ENCODE results near the gene HOXB8. TPM values are rescaled to one million over a fixed set of nuclear protein-coding genes. Genes with fewer than 3 reads are reported as not detected.
A peak's percentile ranks its signal among the peaks of the same experiment; 100 is the strongest.

The HOXB8 gene
- total and polyA plus RNA-seq, 2 donors (not counting 3 experiments of a cell fraction or from before 2014, with no cell fraction given), result 1.7 to 2.4 TPM

GRCh38 chr17:48568499-48569239 lies 46.4 kb downstream of the HOXB8 start:
- dilution Hi-C loops (cut with MboI; ENCODE audit: extremely low pct_ligation_motif_present, low sequenced_read_pairs), result no loop called here
- Histone ChIP-seq H3K4me1 (ENCODE audit: control insufficient read depth, extremely low read depth, insufficient read depth, low read length) (peaks cover 82% of the 10 kb centered on the region), H3K4me3 (replicated peaks in 1 of 3; ENCODE audit: insufficient read depth in 1 of 3, low read depth in 1 of 3, low read length in 3 of 3) (peak overlapping the region; percentile 12 to 60 (median 45)), H3K9me3 (replicated peaks; ENCODE audit: control insufficient read depth, insufficient read depth, low read length) (no peaks in the 10 kb centered on the region), H3K9me1 (replicated peaks; ENCODE audit: control insufficient read depth, extremely low read depth, insufficient read depth, low read length) (no peaks in the 10 kb centered on the region), H3K27ac (ENCODE audit: insufficient read depth, low read depth, low read length) (peak overlapping the region; percentile 49), H2AFZ (ENCODE audit: low read depth, low read length) (no peak overlapping the region), H3K4me2 (ENCODE audit: insufficient read depth, low read length) (peak overlapping the region; percentile 80), H4K20me1 (replicated peaks; ENCODE audit: control insufficient read depth, extremely low read depth, insufficient read depth, low read length) (no peaks in the 10 kb centered on the region), H3K79me2 (ENCODE audit: control insufficient read depth, insufficient read depth, low read length) (peaks cover 92% of the 10 kb centered on the region), H3K27me3 (ENCODE audit: control insufficient read depth in 2 of 2, insufficient read depth in 2 of 2, low read length in 2 of 2) (no peaks in the 10 kb centered on the region), H3K36me3 (ENCODE audit: control insufficient read depth in 2 of 2, extremely low read depth in 1 of 2, insufficient read depth in 2 of 2, low read length in 2 of 2) (peaks cover 0 to 2% of the 10 kb centered on the region in 2 experiments), H3K9ac (replicated peaks; ENCODE audit: extremely low read depth, insufficient read depth, low read length) (peak overlapping the region; percentile 41)
- no TSS peak for BruUV-seq (replicated peaks)
- DNase-seq (ENCODE audit: low read depth, low spot score) (peak; percentile 83), FAIRE-seq (no peak)
- intact Hi-C loops (cut with micrococcal nuclease), result loop anchor here (2.0 kb wide), 1 partner anchor 24 kb away; the partner anchor contains the start of gene HOXB2
- ChIA-PET CTCF (interaction anchor here (0.6 to 6.1 kb wide), 11 partner anchors 9 to 353 kb away, joined by 3 to 28 read pairs (median 5); no protein-coding TSS in a partner anchor), POLR2A (interaction anchor here (1.6 kb wide), 1 partner anchor 22 kb away, joined by 8 read pairs; no protein-coding TSS in a partner anchor)
- TF ChIP-seq FOS (IDR thresholded peaks at IDR 0.05; ENCODE audit: borderline replicate concordance, insufficient read depth, low read length) (no peak), POLR2A (IDR thresholded peaks at IDR 0.05; ENCODE audit: low read depth, low read length) (peak; percentile 46)

- BruUV-seq (replicated peaks), result no TSS peak
- Histone ChIP-seq H3K9me3 (replicated peaks; ENCODE audit: control insufficient read depth, insufficient read depth, low read length) (no peaks in the 10 kb centered on the region), H3K9me1 (replicated peaks; ENCODE audit: control insufficient read depth, extremely low read depth, insufficient read depth, low read length) (no peaks in the 10 kb centered on the region), H3K79me2 (ENCODE audit: control insufficient read depth, insufficient read depth, low read length) (peaks cover 92% of the 10 kb centered on the region), H3K27ac (ENCODE audit: insufficient read depth, low read depth, low read length) (peak overlapping the region; percentile 2), H3K9ac (replicated peaks; ENCODE audit: extremely low read depth, insufficient read depth, low read length) (peak overlapping the region; percentile 30), H3K4me3 (replicated peaks in 1 of 3; ENCODE audit: insufficient read depth in 1 of 3, low read depth in 1 of 3, low read length in 3 of 3) (peak overlapping the region in 1 of 3 experiments; percentile 60), H3K4me1 (ENCODE audit: control insufficient read depth, extremely low read depth, insufficient read depth, low read length) (peaks cover 79% of the 10 kb centered on the region), H3K36me3 (ENCODE audit: control insufficient read depth in 2 of 2, extremely low read depth in 1 of 2, insufficient read depth in 2 of 2, low read length in 2 of 2) (peaks cover 0 to 5% of the 10 kb centered on the region in 2 experiments), H3K4me2 (ENCODE audit: insufficient read depth, low read length) (peak overlapping the region; percentile 80), H2AFZ (ENCODE audit: low read depth, low read length) (no peak overlapping the region), H4K20me1 (replicated peaks; ENCODE audit: control insufficient read depth, extremely low read depth, insufficient read depth, low read length) (no peaks in the 10 kb centered on the region), H3K27me3 (ENCODE audit: control insufficient read depth in 2 of 2, insufficient read depth in 2 of 2, low read length in 2 of 2) (no peaks in the 10 kb centered on the region)
- dilution Hi-C loops (cut with MboI; ENCODE audit: extremely low pct_ligation_motif_present, low sequenced_read_pairs) (no loop called here), intact Hi-C loops (cut with micrococcal nuclease) (loop anchor here (2.0 kb wide), 1 partner anchor 23 kb away; the partner anchor contains the start of gene HOXB2)
- FAIRE-seq, result peak; percentile 80
- TF ChIP-seq POLR2AphosphoS5 (IDR thresholded peaks at IDR 0.05; ENCODE audit: insufficient read depth, low read depth, low read length), result no peak
- TF ChIP-seq POLR2A (IDR thresholded peaks at IDR 0.05; ENCODE audit: low read depth, low read length), result no peak
- no peak for TF ChIP-seq FOS (IDR thresholded peaks at IDR 0.05; ENCODE audit: borderline replicate concordance, insufficient read depth, low read length)
- peak; percentile 44 for DNase-seq (ENCODE audit: low read depth, low spot score)
- ChIA-PET POLR2A (interaction anchor here (0.7 to 1.6 kb wide), 3 partner anchors 11 to 21 kb away, joined by 3 to 8 read pairs (median 4); no protein-coding TSS in a partner anchor), CTCF (interaction anchor here (0.6 to 6.1 kb wide), 10 partner anchors 8 to 352 kb away, joined by 3 to 28 read pairs (median 4); no protein-coding TSS in a partner anchor)
These were observed 47.3 kb downstream of the HOXB8 start for GRCh38 chr17:48567646-48568354.
